GM10248 (cell line): ENCODE results near the gene POLR2F.
A peak's percentile ranks its signal among the peaks of the same experiment; 100 is the strongest.

Experiments used
- CTCF ChIA-PET: fragments of 300-600 bp; sonication (Branson Sonifier 250); formaldehyde crosslinking; extraction: SDS; loops from one replicate; lab custom pipeline; 2021; ENCODE audit warnings: antibody characterized with exemption; lab: Yijun Ruan, JAX
- POLR2A ChIA-PET: fragments of 350-650 bp; sonication (Branson Sonifier 250); formaldehyde crosslinking; extraction: SDS; loops from one replicate; lab custom pipeline; 2020; ENCODE audit warnings: antibody characterized with exemption; lab: Yijun Ruan, JAX
- DNase-seq: peaks from one replicate; pipeline ENCODE4 v3.0.0; 2012; ENCODE audit errors: extremely low spot score
- CTCF ChIP-seq: IDR thresholded peaks from 2 replicates; pipeline ENCODE4 v1.5.1; 2012; ENCODE audit warnings: mild to moderate bottlenecking, low read depth; ENCODE audit errors: extremely low read depth, missing control alignments, control extremely low read depth

POLR2F gene

GRCh38 chr22:37953437-37954179 lies at the start of gene POLR2F, which contains the start of gene C22orf23:
TSS of gene POLR2F (plus strand) at chr22:37953699. CDS start at chr22:37953788, 89 bp downstream.
TSS of gene C22orf23 (minus strand) at chr22:37953601. CDS start at chr22:37953149, 452 bp downstream.
- TF ChIP-seq CTCF: no peak
- CTCF ChIA-PET: interaction anchor here (0.8 to 2.7 kb wide), 12 partner anchors 11 to 321 kb away, joined by 3 to 36 read pairs (median 3); partner anchors contain the start of genes GCAT and MICALL1
- peak; percentile 100 for DNase-seq
- POLR2A ChIA-PET: interaction anchor here (0.5 to 1.1 kb wide), 4 partner anchors 12 to 476 kb away, joined by 3 to 5 read pairs (median 3); partner anchors contain the start of gene ANKRD54

- TF ChIP-seq CTCF: no peak
- CTCF ChIA-PET: interaction anchor here (0.9 to 3.6 kb wide), 12 partner anchors 8 to 86 kb away, joined by 3 to 29 read pairs (median 5); no protein-coding TSS in a partner anchor
- POLR2A ChIA-PET: interaction anchor here (0.9 kb wide), 1 partner anchor 8 kb away, joined by 3 read pairs; no protein-coding TSS in a partner anchor
- no peak for DNase-seq
Observed at GRCh38 chr22:37904572-37905533, 48.6 kb upstream of the POLR2F start.

GRCh38 chr22:37905534-37906363 lies 47.8 kb upstream of the POLR2F start, which contains the start of gene MICALL1:
TSS of gene MICALL1 (plus strand) at chr22:37906297. CDS start at chr22:37906423, 126 bp downstream.
- ChIA-PET POLR2A (interaction anchor here (0.5 to 1.3 kb wide), 4 partner anchors 9 to 98 kb away, joined by 3 to 8 read pairs (median 4); partner anchors contain the start of gene GCAT), CTCF (interaction anchor here (0.7 to 3.6 kb wide), 22 partner anchors 9 to 283 kb away, joined by 3 to 29 read pairs (median 4); partner anchors contain the start of genes C22orf23, GCAT and POLR2F)
- peak; percentile 78 for TF ChIP-seq CTCF
- DNase-seq: peak; percentile 95

GRCh38 chr22:37906364-37907008 lies 47.0 kb upstream of the POLR2F start:
- no peak for TF ChIP-seq CTCF
- POLR2A ChIA-PET: interaction anchor here (1.1 to 1.3 kb wide), 2 partner anchors 10 to 99 kb away, joined by 6 to 8 read pairs; partner anchors contain the start of gene GCAT
- peak; percentile 75 for DNase-seq
- CTCF ChIA-PET: interaction anchor here (0.8 to 3.6 kb wide), 19 partner anchors 9 to 263 kb away, joined by 3 to 29 read pairs (median 4); partner anchors contain the start of genes C22orf23, GCAT and POLR2F

GRCh38 chr22:37907036-37907954 lies 46.2 kb upstream of the POLR2F start:
- ChIA-PET CTCF (interaction anchor here (1.1 to 3.6 kb wide), 6 partner anchors 8 to 58 kb away, joined by 3 to 29 read pairs (median 6); no protein-coding TSS in a partner anchor), POLR2A (interaction anchor here (1.1 to 1.3 kb wide), 2 partner anchors 11 to 100 kb away, joined by 6 to 8 read pairs; partner anchors contain the start of gene GCAT)
- no peak for DNase-seq
- TF ChIP-seq CTCF: no peak
